Breast epithelium (tissue), 4 donors: ENCODE data around the gene SMYD4. TPM values are rescaled to one million over a fixed set of nuclear protein-coding genes. Genes with fewer than 3 reads are reported as not detected.
"Not testable (repeated sequence)": the region's sequence is repeated elsewhere in the genome, so short reads cannot be mapped to it uniquely, and the experiment has no call there.

Source experiments
- DNase-seq, 2 donors: peaks; one replicate each; pipeline ENCODE4 v3.0.0-alpha.2; 2019; ENCODE audit warnings: low spot score in 2 of 2
- H3K27ac ChIP-seq, 2 donors: fragments of 200-600 bp; sonication (generic) in 1 of 2; one replicate each; pipeline ENCODE4 v1.5.1; 2016 to 2019; ENCODE audit warnings: mild to moderate bottlenecking in 1 of 2
- H3K27me3 ChIP-seq, 2 donors: fragments of 200-600 bp; sonication (generic) in 1 of 2; one replicate each; pipeline versions ENCODE4 v1.5.1 to v1.6.0; 2017 to 2019; ENCODE audit warnings: control low read depth in 1 of 2, mild to moderate bottlenecking in 1 of 2
- H3K36me3 ChIP-seq: fragments of 200-600 bp; one replicate; pipeline ENCODE4 v1.5.1; 2019
- H3K4me1 ChIP-seq, 2 donors: fragments of 200-600 bp; sonication (generic); one replicate each; pipeline ENCODE4 v1.5.1; 2016 to 2019; ENCODE audit warnings: control low read depth in 1 of 2
- H3K4me3 ChIP-seq, 3 donors: fragments of 200-600 bp; sonication (generic); 1 replicate in 2 of 3; 2 replicates in 1 of 3; pipeline ENCODE4 v1.5.1; 2016 to 2019; ENCODE audit warnings: mild to moderate bottlenecking in 3 of 3, moderate library complexity in 2 of 3
- H3K9me3 ChIP-seq, 2 donors: fragments of 200-600 bp; sonication (generic) in 1 of 2; one replicate each; pipeline ENCODE4 v1.5.1; 2016 to 2019; ENCODE audit warnings: control low read depth in 1 of 2
- CTCF ChIP-seq, 3 donors: fragments of 450-650 bp; IDR thresholded peaks; one replicate each; pipeline ENCODE4 v1.5.1; 2016 to 2017; ENCODE audit warnings: antibody characterized with exemption in 3 of 3, mild to moderate bottlenecking in 3 of 3, moderate library complexity in 3 of 3
- POLR2A ChIP-seq: fragments of 450-650 bp; IDR thresholded peaks from one replicate; pipeline ENCODE4 v1.6.1; 2016; ENCODE audit warnings: antibody characterized with exemption, mild to moderate bottlenecking, moderate library complexity
- POLR2AphosphoS5 ChIP-seq, 3 donors: sonication (generic); formaldehyde crosslinking; IDR thresholded peaks; one replicate each; pipeline ENCODE4 v1.6.1; 2017; ENCODE audit warnings: antibody characterized with exemption in 3 of 3
- intact Hi-C: fragments of 100-400 bp; cut with DNase I; formaldehyde crosslinking; loops from one replicate; pipeline ENCODE4 v1.15.1; 2023; ENCODE audit warnings: low total_unique reads
- total RNA-seq, 3 donors: library from RNA; depleted of rRNA; stranded (reverse); fragments of >200 nt; gene quantifications; one replicate each; pipeline ENCODE4 v1.1.0, GENCODE V29; 2016

SMYD4 gene
- total RNA-seq, 3 donors from 2014 or later, result 16.0 to 20.3 (median 18.7) TPM

GRCh38 chr17:1767358-1767757 is 62.3 kb downstream of the SMYD4 start:
- TF ChIP-seq CTCF (IDR thresholded peaks at IDR 0.05) (no peak), POLR2AphosphoS5 (IDR thresholded peaks at IDR 0.05) (no peak)
- Histone ChIP-seq H3K36me3 (no peaks in the 10 kb centered on the region), H3K4me1 (peaks cover 0 to 3% of the 10 kb centered on the region in 2 donors), H3K4me3 (no peak overlapping the region), H3K27ac (peak overlapping the region; percentile 70 to 74), H3K27me3 (no peaks in the 10 kb centered on the region), H3K9me3 (no peaks in the 10 kb centered on the region)
- DNase-seq, result no peak
- intact Hi-C loops, result no loop called here

- no peak overlapping the region for H3K4me3 ChIP-seq
- no peak for DNase-seq
- intact Hi-C loops, result no loop called here
- H3K4me1 ChIP-seq, result peaks cover 0 to 3% of the 10 kb centered on the region in 2 donors
- TF ChIP-seq POLR2A (no peak), CTCF (IDR thresholded peaks at IDR 0.05) (no peak), POLR2AphosphoS5 (IDR thresholded peaks at IDR 0.05) (no peak)
- H3K27ac ChIP-seq, result peak overlapping the region; percentile 70 to 74
- no peaks in the 10 kb centered on the region for H3K36me3 ChIP-seq
- H3K27me3 ChIP-seq, result no peaks in the 10 kb centered on the region
- H3K9me3 ChIP-seq, result no peaks in the 10 kb centered on the region
These were observed 63.1 kb downstream of the SMYD4 start for GRCh38 chr17:1766382-1767135.

- H3K9me3 ChIP-seq, result no peaks in the 10 kb centered on the region
- intact Hi-C loops, result no loop called here
- no peaks in the 10 kb centered on the region for H3K36me3 ChIP-seq
- H3K4me3 ChIP-seq, result no peak overlapping the region
- no peaks in the 10 kb centered on the region for H3K27me3 ChIP-seq
- H3K4me1 ChIP-seq, result peaks cover 0 to 3% of the 10 kb centered on the region in 2 donors
- H3K27ac ChIP-seq, result peak overlapping the region; percentile 68 to 70
- DNase-seq, result no peak
- TF ChIP-seq POLR2A, result no peak
- no peak for TF ChIP-seq POLR2AphosphoS5 (IDR thresholded peaks at IDR 0.05)
- TF ChIP-seq CTCF (IDR thresholded peaks at IDR 0.05), result no peak
These were observed 64.1 kb downstream of the SMYD4 start for GRCh38 chr17:1765576-1765975.

- H3K27me3 ChIP-seq, H3K36me3 ChIP-seq, DNase-seq, H3K9me3 ChIP-seq, intact Hi-C loops, H3K4me1 ChIP-seq: not testable (repeated sequence)
- peak overlapping the region; percentile 87 to 95 for H3K27ac ChIP-seq
- peak overlapping the region in 2 of 3 donors; percentile 59 to 73 for H3K4me3 ChIP-seq
These were observed 65.0 kb downstream of the SMYD4 start for GRCh38 chr17:1764705-1765104.

- no peaks in the 10 kb centered on the region for H3K36me3 ChIP-seq
- no peaks in the 10 kb centered on the region for H3K27me3 ChIP-seq
- no peaks in the 10 kb centered on the region for H3K4me1 ChIP-seq
- peak overlapping the region; percentile 87 to 95 for H3K27ac ChIP-seq
- intact Hi-C loops, result no loop called here
- H3K9me3 ChIP-seq, result no peaks in the 10 kb centered on the region
- peak; percentile 68 to 72 for DNase-seq
- peak overlapping the region; percentile 59 to 73 (median 70) for H3K4me3 ChIP-seq
- TF ChIP-seq POLR2A (no peak), POLR2AphosphoS5 (IDR thresholded peaks at IDR 0.05) (peak; percentile 41 to 74 (median 71))
These were observed 65.4 kb downstream of the SMYD4 start for GRCh38 chr17:1764284-1764683.
